HG03097 (cell line): ENCODE results near the gene KCTD17.
"Not testable (repeated sequence)": the region's sequence is repeated elsewhere in the genome, so short reads cannot be mapped to it uniquely, and the experiment has no call there.

Experiments
- ATAC-seq: cut with Tn5 transposase; IDR thresholded peaks from one replicate; pipeline ENCODE4 v1.9.1; 2021; ENCODE audit not compliant: unreplicated experiment, low FRiP score

Gene KCTD17

DNA sequence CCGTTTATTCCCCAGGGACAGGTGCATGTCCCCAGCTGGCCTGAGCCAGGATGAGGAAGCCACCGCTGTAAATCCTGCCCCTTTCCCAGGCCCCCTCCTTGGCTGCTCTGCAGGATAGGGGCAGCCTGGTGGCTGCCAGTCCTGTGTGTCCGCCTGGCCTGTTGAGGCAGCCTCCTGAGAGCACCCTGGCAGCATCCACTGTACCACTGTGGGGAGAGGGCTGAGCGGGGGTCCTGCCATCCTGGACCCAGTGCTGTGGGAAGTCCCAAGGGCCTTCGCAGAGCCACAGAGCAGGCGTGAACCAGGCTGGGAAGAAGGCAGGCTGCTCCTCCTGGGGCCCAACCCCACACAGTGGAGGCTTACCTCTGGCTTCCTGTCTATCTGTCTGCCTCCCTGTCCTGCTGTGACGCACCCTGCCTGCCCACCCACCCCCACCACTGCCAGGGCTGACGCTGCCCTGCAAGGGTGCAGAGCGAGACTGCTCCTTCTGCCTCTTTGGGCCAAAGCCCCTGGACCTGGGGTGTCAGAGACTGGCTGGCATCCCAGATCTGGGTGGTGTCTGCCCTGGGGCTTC, 8.4 kb downstream of the KCTD17 start:
- ATAC-seq: no peak

DNA sequence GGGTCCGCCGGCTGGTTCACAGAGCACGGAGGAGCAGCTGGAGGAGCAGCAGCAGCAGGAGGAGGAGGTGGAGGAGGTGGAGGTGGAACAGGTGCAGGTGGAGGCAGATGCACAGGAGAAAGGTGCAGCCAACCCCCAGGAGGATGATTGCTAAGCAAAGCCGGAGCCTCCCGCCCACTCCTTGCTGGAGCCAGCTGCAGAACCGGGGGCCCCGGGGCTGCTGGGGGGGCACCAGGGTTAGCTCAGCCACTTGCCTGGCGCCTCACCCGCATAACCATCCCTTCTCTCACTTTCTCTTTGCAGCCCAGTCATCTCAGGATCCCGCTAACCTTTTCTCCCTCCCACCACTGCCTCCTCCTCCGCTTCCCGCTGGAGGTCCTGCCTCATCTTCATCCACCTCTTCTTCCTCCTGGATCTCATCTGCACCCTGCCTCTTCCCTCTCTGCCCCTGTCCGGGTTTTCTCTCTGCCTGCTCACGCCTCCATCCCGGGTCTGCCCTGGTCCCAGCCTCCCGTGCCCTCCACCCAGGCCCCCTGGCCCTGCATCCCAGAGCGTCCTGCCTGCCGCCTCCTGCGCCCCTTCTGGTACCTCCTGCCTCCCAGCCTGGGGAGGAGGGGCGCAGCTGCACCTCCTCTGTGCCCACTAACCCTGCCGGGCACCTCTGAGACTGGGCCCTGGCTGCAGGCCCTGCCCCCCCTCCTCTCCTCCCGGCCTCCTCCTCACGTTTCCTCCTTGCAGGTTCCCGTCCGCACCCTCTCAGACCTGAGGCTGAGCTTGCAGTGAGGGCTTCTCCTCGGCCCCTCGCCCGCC, 9.5 kb downstream of the KCTD17 start:
- no peak for ATAC-seq

- ATAC-seq: no peak
Measured at GRCh38 chr22:37061611-37062375, 10.3 kb downstream of the KCTD17 start.

DNA sequence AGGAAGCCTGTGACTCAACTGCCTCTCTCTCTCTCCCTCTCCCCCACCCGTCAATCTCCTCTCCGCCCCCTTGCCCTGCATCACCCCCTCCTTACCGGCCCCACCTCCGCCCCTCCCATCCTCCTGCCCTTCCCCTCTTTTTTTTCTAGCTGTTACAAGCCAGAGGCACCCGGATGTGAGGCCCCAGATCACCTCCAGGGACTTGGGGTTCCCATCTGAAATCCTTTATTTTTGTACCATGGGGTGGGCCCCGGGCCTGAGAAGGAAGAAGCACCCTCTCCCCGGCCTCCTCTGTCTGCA, 10.8 kb downstream of the KCTD17 start:
- no peak for ATAC-seq

DNA sequence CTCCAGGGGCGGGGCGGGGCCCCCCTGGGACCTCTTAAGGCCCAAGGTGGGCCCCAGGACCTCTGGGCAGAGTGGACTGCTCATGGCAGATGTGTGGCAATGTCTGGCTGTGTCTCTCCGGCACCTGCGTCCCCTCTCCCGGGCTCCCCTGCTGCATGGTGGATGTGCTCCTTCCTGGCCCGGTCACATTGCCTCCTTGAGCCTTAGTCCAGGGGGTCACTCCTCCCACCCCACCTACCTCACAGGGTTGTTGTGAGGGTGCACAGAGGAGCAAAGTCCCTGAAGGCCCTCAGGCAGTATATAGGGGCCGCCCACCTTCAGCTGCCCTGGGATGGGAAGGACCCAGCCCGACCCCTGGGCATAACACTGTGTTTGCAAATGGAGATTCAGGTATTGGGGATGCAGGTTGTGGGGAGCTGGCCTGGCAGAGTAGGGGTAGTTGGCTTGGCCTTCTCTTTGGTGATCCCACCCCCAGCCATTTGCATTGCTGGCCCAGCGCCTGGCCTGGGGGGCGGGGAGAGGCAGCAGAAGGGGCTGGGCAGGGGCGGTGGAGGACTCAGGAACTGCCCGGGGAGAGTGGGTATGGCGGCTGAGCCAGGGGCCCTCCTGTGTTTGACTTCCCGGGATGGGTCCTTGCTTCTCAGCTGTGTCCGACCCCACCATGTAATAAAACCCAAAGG, 11.3 kb downstream of the KCTD17 start:
- ATAC-seq: no peak

DNA sequence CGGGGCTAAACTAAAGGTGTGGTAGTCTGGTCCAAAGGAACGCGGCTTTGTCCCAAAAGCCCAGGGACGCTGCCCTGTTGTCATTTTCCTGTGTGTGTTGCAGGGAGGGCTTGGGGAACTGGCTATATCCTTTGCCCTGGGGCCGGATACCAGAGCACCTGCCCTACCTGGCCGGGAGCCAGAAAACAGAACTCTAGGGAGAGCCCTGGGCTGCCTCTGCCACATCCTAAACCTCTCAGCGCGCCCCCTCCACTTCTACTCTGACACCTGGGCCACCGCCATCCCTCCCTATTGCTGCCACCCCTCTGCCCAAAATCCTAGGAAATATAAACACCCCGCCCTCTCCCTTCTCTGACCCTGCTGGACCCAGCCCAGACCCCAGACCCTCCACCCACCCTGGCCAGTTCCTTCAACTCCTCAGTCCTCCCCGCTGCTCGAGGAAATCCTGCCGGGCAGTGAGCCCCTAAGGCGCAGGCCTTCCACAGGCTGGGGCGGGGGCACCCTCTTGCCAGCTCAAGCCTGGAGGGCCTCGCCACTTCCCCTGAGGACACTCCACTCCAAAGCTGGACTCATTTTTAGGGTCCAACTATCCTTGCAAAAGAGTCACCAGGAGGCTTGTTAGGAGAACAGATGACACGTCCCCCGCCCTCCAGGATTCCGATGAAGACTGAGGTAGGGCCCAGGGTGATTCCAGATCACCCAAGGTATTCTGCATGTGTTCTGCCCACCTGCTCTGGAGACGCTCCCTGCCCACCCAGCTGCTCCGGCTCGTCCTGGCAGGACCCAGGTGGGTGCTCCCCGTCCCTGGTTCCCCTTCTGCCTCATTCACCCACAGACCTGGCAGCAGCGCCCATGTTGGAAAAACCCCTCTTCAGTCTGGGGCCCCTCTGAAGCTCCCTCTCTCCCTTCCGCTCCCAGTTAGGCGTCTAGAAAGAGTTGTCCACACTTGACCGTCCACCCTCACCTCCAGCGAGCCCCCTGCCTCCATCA, 12.2 kb downstream of the KCTD17 start:
- no peak for ATAC-seq

DNA sequence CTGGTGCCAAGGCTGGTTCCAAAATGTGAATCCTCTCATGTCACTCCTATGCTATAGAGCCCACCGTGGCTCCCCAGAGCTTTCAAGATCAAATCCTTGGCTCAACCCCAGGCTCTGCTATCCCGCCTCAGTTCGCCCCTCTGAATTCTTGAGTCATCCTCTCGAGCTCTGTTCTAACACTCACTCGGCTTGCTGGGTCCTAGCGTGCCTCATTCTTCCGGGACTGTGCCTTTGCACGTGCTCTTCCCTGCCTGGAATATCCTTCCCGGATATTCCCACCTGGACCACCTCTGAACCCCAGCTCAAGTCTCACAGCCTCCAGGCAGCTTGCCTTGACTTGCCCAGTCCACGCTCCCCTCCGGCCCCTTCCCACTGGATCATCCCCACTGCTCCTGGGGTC, 13.0 kb downstream of the KCTD17 start:
- no peak for ATAC-seq

GRCh38 chr22:37065180-37065579, 13.6 kb downstream of the KCTD17 start:
- ATAC-seq: no peak

DNA sequence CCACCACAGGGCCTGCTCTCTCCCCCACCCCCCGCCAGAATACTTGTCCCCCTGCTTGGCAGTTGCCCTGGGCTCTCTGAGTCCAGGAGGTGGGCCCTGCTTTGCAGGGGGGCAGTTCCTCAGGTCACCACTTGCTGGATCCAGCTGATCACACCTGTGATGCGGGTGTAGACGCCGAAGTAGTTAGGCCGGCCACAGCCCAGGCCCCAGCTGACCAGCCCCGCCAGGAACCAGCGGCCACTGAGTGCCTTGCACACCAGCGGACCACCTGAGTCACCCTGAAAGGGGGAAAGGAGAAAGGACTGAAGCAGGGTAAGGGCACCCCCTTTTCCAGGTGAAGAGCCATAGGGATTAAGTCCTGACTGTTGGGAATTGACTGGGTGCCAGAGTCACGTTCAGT, 14.4 kb downstream of the KCTD17 start:
- no peak for ATAC-seq

GRCh38 chr22:37067428-37067827, 15.9 kb downstream of the KCTD17 start:
- ATAC-seq: no peak

GRCh38 chr22:37068859-37069258, 17.3 kb downstream of the KCTD17 start:
- no peak for ATAC-seq

- no peak for ATAC-seq
Measured at GRCh38 chr22:37069319-37069718, 17.8 kb downstream of the KCTD17 start.

DNA sequence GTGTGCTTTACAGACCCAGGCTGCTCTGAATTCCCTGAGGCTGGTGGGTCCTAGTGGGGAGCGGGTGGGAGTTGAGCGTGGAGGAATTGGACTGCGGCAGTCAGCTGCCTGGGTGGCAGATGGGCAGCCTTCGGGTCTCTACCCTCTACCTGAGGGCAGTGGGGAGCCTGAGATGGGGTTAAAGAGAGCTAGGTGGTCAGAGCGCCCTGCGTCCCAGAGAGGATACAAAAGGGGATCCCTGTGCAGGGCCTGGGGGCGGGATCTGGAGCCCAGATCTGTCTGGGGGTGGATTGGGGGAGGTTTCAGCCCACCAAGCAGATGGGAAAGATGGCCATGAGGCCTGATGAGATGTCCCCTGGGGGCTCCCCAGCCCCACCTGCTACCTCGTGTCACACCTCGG, 18.2 kb downstream of the KCTD17 start:
- ATAC-seq: no peak

DNA sequence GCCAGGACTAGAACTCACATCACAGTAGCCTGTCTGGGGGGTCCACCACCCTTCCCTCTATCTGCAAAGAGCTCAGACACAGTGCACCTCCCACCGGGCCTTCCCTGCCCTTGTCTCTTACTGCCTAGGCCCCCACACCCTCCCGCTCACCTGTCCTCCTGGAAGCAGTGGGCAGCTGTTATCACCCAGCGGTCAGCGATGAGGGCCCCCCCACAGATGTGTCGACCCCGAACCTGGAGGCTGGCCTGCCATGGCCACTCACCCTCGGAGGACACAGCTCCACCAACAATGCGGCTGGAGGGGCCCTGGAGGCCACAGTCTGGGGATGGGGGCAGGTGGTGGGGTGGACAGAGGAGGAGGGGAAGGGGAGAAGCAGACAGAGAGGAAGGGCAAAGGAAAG, 18.8 kb downstream of the KCTD17 start:
- no peak for ATAC-seq

DNA sequence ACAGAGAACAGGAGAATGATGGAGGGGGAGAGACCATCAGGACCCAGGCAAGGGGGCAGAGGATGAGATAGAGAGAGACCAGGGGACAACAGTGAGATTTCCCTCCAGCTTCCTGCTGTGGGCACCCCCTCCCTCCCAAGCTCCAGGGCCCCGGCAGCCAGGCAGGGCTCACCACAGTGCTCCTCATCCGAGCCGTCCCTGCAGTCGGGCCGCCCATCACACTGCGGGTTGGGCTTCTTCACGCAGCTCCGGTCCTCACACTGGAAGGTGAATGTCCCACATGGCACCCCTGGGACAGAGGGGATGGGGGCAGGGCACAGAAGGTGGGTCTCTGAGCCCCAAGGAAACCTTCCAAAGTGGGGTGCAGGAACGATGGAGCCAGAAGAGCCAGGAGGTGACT, 19.2 kb downstream of the KCTD17 start:
- no peak for ATAC-seq

DNA sequence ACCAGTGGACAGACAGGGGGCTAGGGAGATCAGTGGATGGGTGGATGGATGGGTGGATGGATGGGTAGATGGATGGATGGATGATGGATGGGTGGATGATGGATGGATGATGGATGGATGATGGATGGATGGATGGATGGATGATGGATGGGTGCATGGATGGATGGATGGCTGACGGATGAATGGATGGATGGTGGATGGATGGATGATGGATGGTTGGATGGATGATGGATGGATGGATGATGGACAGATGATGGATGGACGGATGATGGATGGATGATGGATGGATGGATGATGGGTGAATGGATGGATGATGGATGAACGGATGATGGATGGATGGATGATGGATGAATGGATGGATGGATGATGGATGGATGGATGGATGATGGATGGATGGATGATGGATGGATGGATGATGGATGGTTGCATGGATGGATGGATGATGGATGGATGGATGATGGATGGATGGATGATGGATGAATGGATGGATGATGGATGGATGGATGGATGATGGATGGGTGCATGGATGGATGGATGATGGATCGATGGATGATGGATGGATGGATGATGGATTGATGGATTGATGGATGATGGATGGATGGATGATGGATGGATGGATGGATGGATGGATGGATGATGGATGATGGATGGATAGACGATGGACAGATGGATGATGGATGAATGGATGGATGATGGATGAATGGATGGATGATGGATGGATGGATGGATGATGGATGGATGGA, 20.5 kb downstream of the KCTD17 start:
- not testable (repeated sequence) for ATAC-seq

- ATAC-seq: no peak
Measured at GRCh38 chr22:37072673-37073072, 21.1 kb downstream of the KCTD17 start.

DNA sequence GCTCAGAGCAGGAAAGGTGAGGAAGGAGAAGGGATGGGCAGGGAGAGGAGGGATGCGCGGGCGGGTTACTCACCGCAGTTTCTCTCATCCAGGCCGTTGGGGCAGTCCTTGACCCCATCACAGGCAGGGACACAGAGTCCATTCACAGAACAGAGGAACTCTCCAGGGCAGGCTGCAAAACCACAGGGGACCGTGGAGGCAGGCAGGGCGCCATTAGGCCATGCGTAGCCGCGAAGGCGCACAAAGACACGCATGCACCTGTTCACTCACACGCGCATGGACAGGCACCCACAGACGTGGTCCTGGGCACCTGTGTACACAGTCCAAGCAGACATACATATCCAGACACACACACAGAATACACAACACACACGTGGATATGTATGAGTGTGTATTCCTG, 23.0 kb downstream of the KCTD17 start:
- no peak for ATAC-seq

DNA sequence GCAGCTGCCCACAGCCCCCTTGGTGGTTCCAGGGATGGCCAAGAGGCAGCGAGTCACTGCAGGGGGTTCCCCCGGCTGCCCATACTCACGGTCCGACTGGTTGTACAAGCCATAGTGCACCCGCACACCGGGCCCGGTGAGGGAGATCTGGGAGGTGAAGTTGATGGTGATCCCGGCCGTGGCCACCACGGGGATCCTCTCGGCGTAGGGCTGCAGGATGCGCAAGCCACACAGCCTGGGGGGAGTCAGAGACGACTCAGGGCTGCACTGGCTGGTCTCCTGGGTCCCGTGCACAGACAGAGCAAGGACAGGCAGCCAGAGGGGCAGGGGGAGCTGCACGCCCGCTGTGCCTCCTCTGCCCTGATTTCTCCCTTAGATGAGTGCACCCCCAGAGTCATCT, 23.5 kb downstream of the KCTD17 start:
- no peak for ATAC-seq
